ENCODE measurements around the gene UBR2.
"Not testable (repeated sequence)": the region's sequence is repeated elsewhere in the genome, so short reads cannot be mapped to it uniquely, and the experiment has no call there.

Gene UBR2

DNA sequence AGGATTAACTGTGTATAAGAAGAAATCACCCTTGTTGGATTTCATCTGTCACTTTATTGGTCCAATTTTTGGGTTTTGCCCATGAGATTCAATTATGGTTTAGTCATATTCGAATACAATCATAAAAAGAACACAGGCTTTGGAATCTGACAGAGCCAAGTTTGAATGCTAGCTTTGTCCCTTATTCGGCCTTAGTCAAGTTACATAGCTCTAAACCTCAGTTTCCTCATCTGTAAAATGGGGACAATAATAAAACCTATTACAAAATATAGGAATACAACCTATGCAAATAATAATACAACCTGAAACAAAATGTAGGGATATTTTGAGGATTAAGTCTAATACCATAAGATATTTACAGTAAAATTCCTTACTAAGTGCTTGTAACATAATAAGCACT, 100.9 kb downstream of the UBR2 start:
- TF ChIP-seq CTCF (IDR thresholded peaks at IDR 0.05; ENCODE audit: low read depth, low read length, missing control alignments) = no peak
- DNase-seq (ENCODE audit: low read depth) = no peak
- no peak overlapping the region for H3K4me3 ChIP-seq (ENCODE audit: low read depth, low read length)

DNA sequence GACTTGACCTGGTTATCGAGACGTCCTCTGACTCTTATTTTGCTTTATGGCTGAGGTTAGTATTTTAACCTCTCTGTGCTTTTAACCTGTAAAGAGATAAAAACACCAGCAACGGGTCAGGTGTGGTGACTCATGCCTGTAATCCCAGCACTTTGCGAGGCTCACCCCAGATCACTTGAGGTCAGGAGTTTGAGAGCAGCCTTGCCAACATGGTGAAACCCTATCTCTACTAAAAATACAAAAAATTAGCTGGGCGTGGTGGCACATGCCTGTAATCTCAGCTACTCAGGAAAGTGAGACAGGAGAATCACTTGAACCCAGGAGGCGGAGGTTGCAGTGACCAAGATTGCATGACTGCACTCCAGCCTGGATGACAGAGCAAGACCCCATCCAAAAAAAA, 110.5 kb downstream of the UBR2 start:
- DNase-seq (ENCODE audit: low read depth); H3K4me3 ChIP-seq (ENCODE audit: low read depth, low read length): not testable (repeated sequence)

DNA sequence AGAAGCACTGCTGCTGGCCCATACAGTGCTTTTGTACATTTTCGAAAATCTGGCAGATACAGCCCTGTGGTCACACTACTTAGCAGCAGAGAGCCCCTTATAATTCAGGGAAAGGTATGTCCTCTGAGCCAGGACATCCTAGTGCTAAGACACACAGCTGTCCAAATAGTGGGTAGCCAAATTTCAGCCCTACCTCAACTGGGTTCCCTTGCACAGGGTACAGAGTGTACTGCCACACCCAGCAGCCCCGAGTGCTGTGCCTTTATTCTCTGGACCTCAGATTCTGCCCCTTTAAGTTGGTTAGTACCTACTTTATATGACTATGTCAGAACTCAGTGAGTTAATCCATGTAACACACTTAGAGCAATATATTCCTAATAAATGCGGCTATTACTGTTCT, 111.0 kb downstream of the UBR2 start:
- no peak overlapping the region for H3K4me3 ChIP-seq (ENCODE audit: low read depth, low read length)
- no peak for DNase-seq (ENCODE audit: low read depth)
- no peak for TF ChIP-seq CTCF (IDR thresholded peaks at IDR 0.05; ENCODE audit: low read depth, low read length, missing control alignments)

- TF ChIP-seq CTCF (IDR thresholded peaks at IDR 0.05; ENCODE audit: low read depth, low read length, missing control alignments) = no peak
Measured at GRCh38 chr6:42679358-42679757, 115.5 kb downstream of the UBR2 start.

GRCh38 chr6:42688281-42688680, 124.5 kb downstream of the UBR2 start:
- H3K4me3 ChIP-seq (ENCODE audit: low read depth, low read length) = no peak overlapping the region
- DNase-seq (ENCODE audit: low read depth) = no peak
- TF ChIP-seq CTCF (IDR thresholded peaks at IDR 0.05; ENCODE audit: low read depth, low read length, missing control alignments) = no peak

More at GRCh38 chr6:42679358-42679757, 115.5 kb downstream of the UBR2 start:
- no peak overlapping the region for H3K4me3 ChIP-seq (ENCODE audit: low read depth, low read length)
- no peak for DNase-seq (ENCODE audit: low read depth)

DNA sequence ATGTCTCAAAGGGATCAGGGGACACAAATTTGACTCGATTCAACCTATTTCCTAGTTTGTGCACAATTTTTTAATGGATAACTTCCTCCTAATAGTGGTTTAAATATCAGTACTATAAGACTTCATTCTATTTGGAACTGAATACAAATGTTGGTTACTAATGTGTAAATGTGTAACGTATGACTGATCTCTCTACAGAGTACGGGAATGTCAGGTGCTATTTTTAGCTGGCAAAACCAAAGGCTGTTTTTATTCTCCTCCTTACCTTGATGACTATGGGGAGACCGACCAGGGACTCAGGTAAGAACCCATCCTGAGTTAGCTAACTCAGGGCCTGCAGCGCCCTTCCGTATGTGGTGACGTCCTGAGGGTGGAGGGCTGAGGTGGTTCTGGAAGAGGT, 125.5 kb downstream of the UBR2 start:
- TF ChIP-seq CTCF (IDR thresholded peaks at IDR 0.05; ENCODE audit: low read depth, low read length, missing control alignments) = no peak
- no peak for DNase-seq (ENCODE audit: low read depth)

DNA sequence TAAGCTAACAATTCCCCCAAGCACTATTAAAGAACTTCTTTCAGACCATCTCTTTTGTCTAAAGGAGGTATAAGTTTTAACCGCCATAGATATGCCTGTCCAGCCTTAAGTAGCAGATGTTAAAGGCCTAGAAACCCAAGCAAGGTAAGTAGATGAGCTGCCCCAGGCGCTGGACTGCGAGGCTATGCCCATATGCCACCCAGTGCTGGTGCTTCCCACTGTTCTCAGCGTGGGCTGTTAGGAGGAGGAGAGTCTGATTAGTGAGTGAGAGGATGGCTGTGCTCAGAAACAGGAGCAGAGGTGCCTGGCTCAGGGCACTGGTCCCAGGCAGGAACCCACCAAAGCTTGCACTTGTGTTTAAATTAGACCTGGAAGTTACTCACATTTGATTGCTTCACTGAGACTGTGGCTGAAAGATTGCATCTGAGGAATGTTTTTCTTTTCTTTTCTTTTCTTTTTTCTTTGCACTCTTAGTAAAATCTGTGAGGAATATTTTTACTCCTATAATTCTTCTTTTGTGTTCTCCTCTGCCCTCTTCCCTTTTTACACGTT, 126.4 kb downstream of the UBR2 start:
- H3K4me3 ChIP-seq (ENCODE audit: low read depth, low read length) = no peak overlapping the region
- DNase-seq (ENCODE audit: low read depth) = no peak
- TF ChIP-seq CTCF (IDR thresholded peaks at IDR 0.05; ENCODE audit: low read depth, low read length, missing control alignments) = no peak

More for the DNA sequence above, 125.5 kb downstream of the UBR2 start:
- H3K4me3 ChIP-seq (ENCODE audit: low read depth, low read length) = no peak overlapping the region
